K562 (cell line): ENCODE data around the gene DNAH10. TPM values are rescaled to one million over a fixed set of nuclear protein-coding genes. Genes with fewer than 3 reads are reported as not detected.
A peak's percentile ranks its signal among the peaks of the same experiment; 100 is the strongest.

Source experiments
- ATAC-seq: fragments of 200-7000 bp; cut with Tn5 transposase; 3 replicates; pipeline ENCODE4 v1.9.1; 2020; ENCODE audit warnings: moderate library complexity
- BruUV-seq: library from RNA; stranded (reverse); fragments of 400-500 nt; replicated peaks from 2 replicates; lab custom pipeline; 2021; lab: Mats Ljungman, UMichigan
- CTCF ChIA-PET: fragments of 300-600 bp; formaldehyde crosslinking; extraction: SDS; loops from one replicate; lab custom pipeline; 2021; ENCODE audit warnings: low intra/inter-chr PET ratio; lab: Yijun Ruan, JAX
- POLR2A ChIA-PET: fragments of 300-600, 350-650 bp; sonication (Branson Sonifier 250); formaldehyde crosslinking; extraction: SDS; loops from one replicate; lab custom pipeline; 2021; ENCODE audit warnings: antibody characterized with exemption, inconsistent platforms; lab: Yijun Ruan, JAX
- DNase-seq, 4 experiments: peaks; one replicate each; pipeline versions ENCODE4 v3.0.0 to v3.0.0-alpha.2; 2011 to 2018; ENCODE audit warnings: low spot score in 3 of 4, mixed read lengths in 3 of 4; ENCODE audit errors: extremely low read depth in 1 of 4
- FAIRE-seq: peaks from 2 replicates; lab custom pipeline; 2011; peaks lifted over from hg19 to GRCh38; lab: Jason Lieb, UNC
- H2AFZ ChIP-seq: 2 replicates; pipeline ENCODE4 v1.6.0; 2011; ENCODE audit warnings: low read depth, low read length, control low read depth, inconsistent platforms
- H3K27ac ChIP-seq: fragments of 200-600 bp; 3 replicates; pipeline ENCODE4 v1.8.0; 2011; ENCODE audit warnings: low read depth, mild to moderate bottlenecking, control low read depth, inconsistent platforms, low read length, moderate library complexity, mixed read lengths; ENCODE audit errors: extremely low read depth
- H3K27me3 ChIP-seq, 2 experiments: fragments of 300-600 bp in 1 of 2; 2 replicates in 1 of 2; 3 replicates in 1 of 2; pipeline versions ENCODE4 v1.6.0 to v1.8.0; 2011; ENCODE audit warnings: inconsistent platforms in 2 of 2, low read length in 2 of 2, mild to moderate bottlenecking in 1 of 2, mixed read lengths in 1 of 2, moderate library complexity in 1 of 2; ENCODE audit not compliant: control insufficient read depth in 2 of 2, insufficient read depth in 2 of 2
- H3K36me3 ChIP-seq: fragments of 300-600 bp; 3 replicates; pipeline ENCODE4 v1.8.0; 2011; ENCODE audit warnings: mild to moderate bottlenecking, low read length, inconsistent platforms; ENCODE audit not compliant: control insufficient read depth, insufficient read depth
- H3K4me1 ChIP-seq, 2 experiments: fragments of 200-600 bp in 1 of 2; replicated peaks in 1 of 2; 2 replicates in 1 of 2; 3 replicates in 1 of 2; pipeline versions ENCODE4 v1.5.1 to v1.8.0; 2011; ENCODE audit warnings: inconsistent platforms in 2 of 2, low read length in 2 of 2, mild to moderate bottlenecking in 1 of 2, mixed read lengths in 1 of 2, moderate library complexity in 1 of 2; ENCODE audit not compliant: control insufficient read depth in 2 of 2, insufficient read depth in 2 of 2
- H3K4me2 ChIP-seq: 2 replicates; pipeline ENCODE4 v1.6.1; 2011; ENCODE audit warnings: low read length, control low read depth, inconsistent platforms, mixed read lengths; ENCODE audit not compliant: insufficient read depth
- H3K4me3 ChIP-seq: fragments of 200-600 bp; sonication (generic), shearing (Covaris generic); 2 replicates; pipeline ENCODE4 v1.5.1; 2016; ENCODE audit warnings: control low read depth, inconsistent platforms
- H3K79me2 ChIP-seq: fragments of 200-600 bp; 3 replicates; pipeline ENCODE4 v1.8.0; 2011; ENCODE audit warnings: low read length, inconsistent platforms; ENCODE audit not compliant: control insufficient read depth, insufficient read depth
- H3K9ac ChIP-seq, 2 experiments: 2 replicates each; pipeline versions ENCODE4 v1.6.0 to v1.6.1; 2011; ENCODE audit warnings: low read depth in 2 of 2, low read length in 2 of 2, control low read depth in 1 of 2, inconsistent platforms in 1 of 2, mild to moderate bottlenecking in 1 of 2, mixed read lengths in 1 of 2; ENCODE audit not compliant: insufficient read depth in 1 of 2
- H3K9me1 ChIP-seq: one replicate; pipeline ENCODE4 v1.6.0; 2011; ENCODE audit warnings: inconsistent platforms, mild to moderate bottlenecking, low read length, moderate library complexity; ENCODE audit not compliant: control insufficient read depth, insufficient read depth
- H3K9me3 ChIP-seq: replicated peaks from 2 replicates; pipeline ENCODE4 v1.5.1; 2011; ENCODE audit warnings: low read depth, low read length, inconsistent platforms; ENCODE audit not compliant: control insufficient read depth, insufficient read depth
- H4K20me1 ChIP-seq: replicated peaks from 2 replicates; pipeline ENCODE4 v1.6.1; 2011; ENCODE audit warnings: low read length, inconsistent platforms, mixed read lengths; ENCODE audit not compliant: control insufficient read depth, insufficient read depth
- BRD9 ChIP-seq: fragments of 450-650 bp; IDR thresholded peaks from 2 replicates; pipeline ENCODE4 v1.6.1; 2018; ENCODE audit warnings: low read depth; ENCODE audit not compliant: partially characterized antibody
- CTCF ChIP-seq, 3 experiments: IDR thresholded peaks in 2 of 3; conservative IDR thresholded peaks in 1 of 3; 2 replicates each; pipeline ENCODE4 v1.5.1; 2011 to 2012; ENCODE audit warnings: low read length in 3 of 3, mild to moderate bottlenecking in 3 of 3, control low read depth in 2 of 3, improper control_type of control experiment in 1 of 3, inconsistent platforms in 1 of 3, low read depth in 1 of 3, mixed read lengths in 1 of 3, moderate library complexity in 1 of 3; ENCODE audit not compliant: insufficient read depth in 2 of 3
- ETV6 ChIP-seq, 3 experiments: fragments of 150-350 bp in 1 of 3; sonication (generic) in 1 of 3; formaldehyde crosslinking in 1 of 3; IDR thresholded peaks; 2 replicates each; pipeline versions ENCODE4 v1.6.1 to v1.8.0; 2014 to 2022; ENCODE audit warnings: borderline replicate concordance in 2 of 3, low read depth in 2 of 3, antibody characterized with exemption in 1 of 3, low read length in 1 of 3, mild to moderate bottlenecking in 1 of 3, missing genetic modification reagents in 1 of 3
- HDGF ChIP-seq: fragments of 450-650 bp; IDR thresholded peaks from 2 replicates; pipeline ENCODE4 v1.6.1; 2016
- JUND ChIP-seq, 2 experiments: IDR thresholded peaks; 2 replicates in 1 of 2; 3 replicates in 1 of 2; pipeline ENCODE4 v1.6.1; 2011; ENCODE audit warnings: borderline replicate concordance in 2 of 2, low read depth in 2 of 2, low read length in 2 of 2, improper control_type of control experiment in 1 of 2, missing biosample characterization in 1 of 2, missing genetic modification characterization in 1 of 2, missing genetic modification reagents in 1 of 2
- NKRF ChIP-seq: fragments of 450-650 bp; IDR thresholded peaks from 2 replicates; pipeline ENCODE4 v1.6.1; 2016; ENCODE audit warnings: borderline replicate concordance
- PHB2 ChIP-seq: fragments of 450-650 bp; IDR thresholded peaks from 2 replicates; pipeline ENCODE4 v1.6.1; 2017; ENCODE audit warnings: low read depth
- RBM22 ChIP-seq: fragments of 200-400 bp; formaldehyde crosslinking; IDR thresholded peaks from 2 replicates; pipeline ENCODE4 v1.6.1; 2018; ENCODE audit warnings: low read length, low read depth; ENCODE audit not compliant: poor library complexity, severe bottlenecking
- SIN3A ChIP-seq, 2 experiments: fragments of 150-350 bp in 1 of 2; IDR thresholded peaks; 2 replicates each; pipeline ENCODE4 v1.6.1; 2011 to 2016; ENCODE audit warnings: borderline replicate concordance in 2 of 2, low read depth in 2 of 2, low read length in 2 of 2, mild to moderate bottlenecking in 2 of 2, moderate library complexity in 2 of 2; ENCODE audit not compliant: control insufficient read depth in 1 of 2
- TEAD2 ChIP-seq: fragments of 450-650 bp; IDR thresholded peaks from 2 replicates; pipeline ENCODE4 v1.6.1; 2016; ENCODE audit warnings: missing genetic modification characterization, control low read depth, missing compliant biosample characterization
- WGBS: fragments of 100-300 bp; shearing (Covaris generic); methylation state at CpG from one replicate; pipeline ENCODE4 v1.1.6; 2016; ENCODE audit warnings: low coverage, mixed read lengths; ENCODE audit not compliant: insufficient coverage; ENCODE audit errors: missing lambda C conversion rate; 5-methylcytosine and 5-hydroxymethylcytosine counted together
- in situ Hi-C: fragments of 300-500 bp; cut with MboI; formaldehyde crosslinking; loops from 4 replicates; pipeline ENCODE4 v1.15.0; 2018; ENCODE audit warnings: inconsistent platforms, mixed read lengths
- intact Hi-C: fragments of 100-400 bp; cut with micrococcal nuclease; formaldehyde crosslinking; loops from 2 replicates; pipeline ENCODE4 v1.14.2; 2022
- polyA plus RNA-seq, 8 experiments: library from polyadenylated mRNA; depleted of rRNA in 4 of 8; stranded (reverse) in 5 of 8; unstranded in 3 of 8; fragments of >200 nt; fragmentation: Nextera tagmentation in 2 of 8; fragmentation: Illumina TruSeq in 1 of 8; extraction: Ambion mirVana in 2 of 8; extraction: Trizol in 1 of 8; gene quantifications; 2 replicates each; pipeline versions ENCODE4 v1.2.1 to v1.2.3, GENCODE V29; 2011 to 2014; ENCODE audit warnings: inconsistent platforms in 1 of 8, missing spikeins in 1 of 8
- total RNA-seq, 7 experiments: library from RNA; depleted of rRNA in 6 of 7; stranded (reverse); fragments of >200 nt in 6 of 7; fragmentation: Illumina TruSeq in 2 of 7; extraction: Trizol in 2 of 7; gene quantifications; 2 replicates each; pipeline versions ENCODE4 v1.2.1 to v1.2.3, GENCODE V29; 2011 to 2021; ENCODE audit warnings: low replicate concordance in 1 of 7
- TF ChIP-seq, protein P1 (sequence below): IDR thresholded peaks from 3 replicates; pipeline ENCODE4 v1.6.1; 2011; ENCODE audit warnings: borderline replicate concordance, mild to moderate bottlenecking, moderate library complexity; ENCODE audit not compliant: insufficient read length; ENCODE audit errors: extremely low read depth
- TF ChIP-seq, protein P2 (sequence below): fragments of 450-650 bp; IDR thresholded peaks from 2 replicates; pipeline ENCODE4 v1.6.1; 2016; ENCODE audit warnings: antibody characterized with exemption

DNAH10 gene
- total and polyA plus RNA-seq, 9 of the 15 experiments (the other 6 are each of a cell fraction or from before 2014, with no cell fraction given) = 0.01 to 0.06 (median 0.04) TPM; not detected in 1

DNA sequence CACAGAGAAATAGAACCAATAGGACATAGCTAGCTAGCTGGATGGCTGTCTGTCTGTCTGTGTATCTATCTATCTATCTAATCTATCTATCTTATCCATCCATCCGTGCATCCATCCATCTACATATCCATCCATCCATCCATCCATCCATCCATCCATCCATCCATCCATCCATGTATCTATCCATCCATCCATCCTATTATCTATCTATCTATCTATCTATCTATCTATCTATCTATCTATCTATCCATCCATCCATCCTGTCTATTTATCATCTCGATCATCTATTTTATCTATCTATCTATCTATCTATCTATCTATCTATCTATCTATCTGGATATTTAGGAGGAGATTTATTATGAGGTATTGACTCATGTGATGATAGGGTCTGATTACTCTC is 84.9 kb downstream of the DNAH10 start:
- Histone ChIP-seq H3K4me2 (no peak overlapping the region), H3K9me3 (no peaks in the 10 kb centered on the region), H3K27me3 (peaks cover 24 to 49% of the 10 kb centered on the region in 2 experiments; a peak in 4 of 5 replicates), H3K79me2 (no peaks in the 10 kb centered on the region), H3K4me3 (no peak overlapping the region), H3K4me1 (peaks cover 2 to 4% of the 10 kb centered on the region in 2 experiments; a peak in 2 of 5 replicates), H3K27ac (no peak overlapping the region), H4K20me1 (no peaks in the 10 kb centered on the region), H3K9me1 (no peaks in the 10 kb centered on the region), H2AFZ (no peak overlapping the region), H3K36me3 (no peaks in the 10 kb centered on the region), H3K9ac (no peak overlapping the region)
- no peak for FAIRE-seq
- no peak for ATAC-seq
- no TSS peak for BruUV-seq
- intact Hi-C loops = no loop called here
- CTCF ChIA-PET = no interaction called here
- in situ Hi-C loops = no loop called here
- no peak for DNase-seq
- 0% methylated on average over 2 of the region's 2 CpGs for WGBS
- POLR2A ChIA-PET = no interaction called here
- TF ChIP-seq, protein P1, sequence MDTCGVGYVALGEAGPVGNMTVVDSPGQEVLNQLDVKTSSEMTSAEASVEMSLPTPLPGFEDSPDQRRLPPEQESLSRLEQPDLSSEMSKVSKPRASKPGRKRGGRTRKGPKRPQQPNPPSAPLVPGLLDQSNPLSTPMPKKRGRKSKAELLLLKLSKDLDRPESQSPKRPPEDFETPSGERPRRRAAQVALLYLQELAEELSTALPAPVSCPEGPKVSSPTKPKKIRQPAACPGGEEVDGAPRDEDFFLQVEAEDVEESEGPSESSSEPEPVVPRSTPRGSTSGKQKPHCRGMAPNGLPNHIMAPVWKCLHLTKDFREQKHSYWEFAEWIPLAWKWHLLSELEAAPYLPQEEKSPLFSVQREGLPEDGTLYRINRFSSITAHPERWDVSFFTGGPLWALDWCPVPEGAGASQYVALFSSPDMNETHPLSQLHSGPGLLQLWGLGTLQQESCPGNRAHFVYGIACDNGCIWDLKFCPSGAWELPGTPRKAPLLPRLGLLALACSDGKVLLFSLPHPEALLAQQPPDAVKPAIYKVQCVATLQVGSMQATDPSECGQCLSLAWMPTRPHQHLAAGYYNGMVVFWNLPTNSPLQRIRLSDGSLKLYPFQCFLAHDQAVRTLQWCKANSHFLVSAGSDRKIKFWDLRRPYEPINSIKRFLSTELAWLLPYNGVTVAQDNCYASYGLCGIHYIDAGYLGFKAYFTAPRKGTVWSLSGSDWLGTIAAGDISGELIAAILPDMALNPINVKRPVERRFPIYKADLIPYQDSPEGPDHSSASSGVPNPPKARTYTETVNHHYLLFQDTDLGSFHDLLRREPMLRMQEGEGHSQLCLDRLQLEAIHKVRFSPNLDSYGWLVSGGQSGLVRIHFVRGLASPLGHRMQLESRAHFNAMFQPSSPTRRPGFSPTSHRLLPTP = no peak
- TF ChIP-seq BRD9 (no peak), HDGF (no peak), NKRF (no peak), JUND (IDR thresholded peaks at IDR 0.05; ENCODE audit: borderline replicate concordance, low read depth, low read length) (no peak), JUND (tag; IDR thresholded peaks at IDR 0.05; ENCODE audit: borderline replicate concordance, low read depth, low read length) (no peak), CTCF (IDR thresholded peaks at IDR 0.05 in 2 of 3, conservative IDR thresholded peaks at IDR 0.05 in 1 of 3; ENCODE audit: insufficient read depth in 2 of 3, low read depth in 1 of 3, low read length in 3 of 3) (no peak), TEAD2 (tag) (no peak), SIN3A (IDR thresholded peaks at IDR 0.05; ENCODE audit: borderline replicate concordance in 2 of 2, control insufficient read depth in 1 of 2, low read depth in 2 of 2, low read length in 2 of 2) (no peak), PHB2 (no peak), RBM22 (no peak), ETV6 (IDR thresholded peaks at IDR 0.05; ENCODE audit: borderline replicate concordance in 1 of 2, low read depth in 2 of 2, low read length in 1 of 2) (no peak), ETV6 (CRISPR knock-in tag; IDR thresholded peaks at IDR 0.05; ENCODE audit: borderline replicate concordance) (no peak)
- TF ChIP-seq, protein P2, sequence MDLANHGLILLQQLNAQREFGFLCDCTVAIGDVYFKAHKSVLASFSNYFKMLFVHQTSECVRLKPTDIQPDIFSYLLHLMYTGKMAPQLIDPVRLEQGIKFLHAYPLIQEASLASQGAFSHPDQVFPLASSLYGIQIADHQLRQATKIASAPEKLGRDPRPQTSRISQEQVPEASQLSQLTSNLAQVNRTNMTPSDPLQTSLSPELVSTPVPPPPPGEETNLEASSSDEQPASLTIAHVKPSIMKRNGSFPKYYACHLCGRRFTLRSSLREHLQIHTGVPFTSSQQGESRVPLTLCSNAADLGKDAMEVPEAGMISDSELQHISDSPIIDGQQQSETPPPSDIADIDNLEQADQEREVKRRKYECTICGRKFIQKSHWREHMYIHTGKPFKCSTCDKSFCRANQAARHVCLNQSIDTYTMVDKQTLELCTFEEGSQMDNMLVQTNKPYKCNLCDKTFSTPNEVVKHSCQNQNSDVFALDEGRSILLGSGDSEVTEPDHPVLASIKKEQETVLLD = peak; percentile 69; the same call in 1 of the 2 replicates
